ENCODE measurements around the gene CFAP54.

GRCh38 chr12:96710127-96710745 lies 220.9 kb downstream of the CFAP54 start:
- TF ChIP-seq POLR2A (IDR thresholded peaks at IDR 0.05) (no peak), CTCF (IDR thresholded peaks at IDR 0.05) (no peak), POLR2AphosphoS5 (IDR thresholded peaks at IDR 0.05) (no peak), EP300 (IDR thresholded peaks at IDR 0.05) (no peak)

Measured in suprapubic skin (tissue), 4 donors.